KBM-7 (cell line): ENCODE measurements around the gene LRRC8C.

ENCODE experiments used
- DNase-seq: peaks from one replicate; pipeline ENCODE4 v3.0.0-alpha.2; 2015
- in situ Hi-C: fragments of 300-500 bp; cut with MboI; formaldehyde crosslinking; loops from 2 replicates; pipeline ENCODE4 v1.14.3; 2020; ENCODE audit warnings: low sequenced_read_pairs, low pct_unique_long_range_greater_than_20kb, mixed read lengths

The LRRC8C gene

GRCh38 chr1:89659322-89660081 lies 26.6 kb downstream of the LRRC8C start:
- no peak for DNase-seq
- in situ Hi-C loops, result no loop called here

DNA sequence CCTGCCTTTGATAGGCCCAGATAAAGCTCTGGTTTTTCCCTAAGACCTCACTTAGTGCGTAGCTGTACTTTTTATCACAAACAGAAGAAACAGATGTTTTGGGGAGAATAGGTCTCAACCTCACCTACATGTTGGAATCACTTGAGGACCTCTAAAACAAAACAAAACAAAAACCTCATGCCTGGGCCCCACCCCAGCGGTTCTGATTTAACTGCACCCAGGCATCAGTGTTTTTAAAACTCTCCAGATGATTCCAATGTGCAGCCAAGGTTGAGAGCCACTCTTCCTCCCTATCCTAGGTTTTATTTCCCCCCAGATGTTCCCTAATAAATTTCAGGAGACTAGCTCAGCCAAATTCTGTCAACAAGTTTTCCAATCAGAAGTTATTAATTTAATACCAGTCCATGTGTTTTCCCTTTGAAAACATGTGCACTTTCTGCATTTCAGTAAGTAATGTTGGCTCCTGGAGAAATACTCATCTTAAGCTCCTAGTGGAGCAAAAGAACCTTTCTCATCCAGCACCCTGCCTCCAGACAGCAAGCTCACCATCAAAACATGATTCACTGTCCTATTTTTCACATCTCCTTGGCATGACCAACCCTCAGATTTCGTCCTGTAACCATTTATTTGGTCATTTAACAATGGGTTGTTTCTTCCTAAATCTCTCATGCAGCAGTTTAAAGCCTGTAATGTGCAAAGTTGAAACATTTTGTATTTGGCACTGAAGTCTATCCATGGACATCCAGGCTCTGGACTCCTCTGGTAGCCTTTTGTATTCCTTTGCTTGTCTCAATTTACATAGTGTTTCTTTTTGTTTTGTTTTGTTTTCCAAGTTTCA lies 27.5 kb downstream of the LRRC8C start:
- in situ Hi-C loops, result no loop called here
- DNase-seq, result no peak

DNA sequence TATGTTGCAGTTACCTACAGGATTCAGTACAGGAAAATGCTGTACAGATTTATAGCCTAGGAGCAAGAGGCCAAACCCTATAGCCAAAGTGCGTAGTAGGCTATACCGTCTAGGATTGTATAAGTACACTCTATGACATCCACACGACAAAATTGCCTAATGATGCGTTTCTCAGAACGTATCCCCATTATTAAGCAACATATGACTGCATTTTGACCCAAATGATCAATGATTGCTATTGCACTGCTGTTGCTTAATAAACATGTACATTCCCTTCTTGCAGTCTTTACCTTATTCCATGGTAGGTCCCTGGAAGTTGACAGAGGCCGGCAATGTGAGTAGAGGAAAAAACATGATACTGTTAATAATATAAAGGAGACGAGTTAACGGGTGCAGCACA lies 33.0 kb downstream of the LRRC8C start:
- no peak for DNase-seq

DNA sequence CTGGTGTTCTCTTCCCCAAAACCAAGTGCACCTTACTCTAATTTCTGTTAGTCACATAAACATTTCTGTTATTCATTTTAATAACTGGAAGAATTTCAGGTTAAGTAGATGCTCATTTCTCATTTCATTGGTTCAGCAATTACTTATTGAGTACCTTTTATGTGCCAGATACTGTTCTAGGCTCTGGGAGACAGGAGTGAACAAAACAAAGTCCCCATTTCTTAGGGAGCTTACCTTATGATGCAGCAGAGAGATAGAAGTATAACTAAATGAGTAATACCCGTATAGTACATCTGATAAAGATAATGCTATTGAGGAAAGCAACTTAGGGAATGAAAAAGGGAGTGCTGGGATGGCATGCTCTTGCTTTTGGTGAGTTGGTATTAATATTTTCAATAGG lies 33.7 kb downstream of the LRRC8C start:
- in situ Hi-C loops, result no loop called here
- no peak for DNase-seq

More for the DNA sequence above, 33.0 kb downstream of the LRRC8C start:
- in situ Hi-C loops, result no loop called here

DNA sequence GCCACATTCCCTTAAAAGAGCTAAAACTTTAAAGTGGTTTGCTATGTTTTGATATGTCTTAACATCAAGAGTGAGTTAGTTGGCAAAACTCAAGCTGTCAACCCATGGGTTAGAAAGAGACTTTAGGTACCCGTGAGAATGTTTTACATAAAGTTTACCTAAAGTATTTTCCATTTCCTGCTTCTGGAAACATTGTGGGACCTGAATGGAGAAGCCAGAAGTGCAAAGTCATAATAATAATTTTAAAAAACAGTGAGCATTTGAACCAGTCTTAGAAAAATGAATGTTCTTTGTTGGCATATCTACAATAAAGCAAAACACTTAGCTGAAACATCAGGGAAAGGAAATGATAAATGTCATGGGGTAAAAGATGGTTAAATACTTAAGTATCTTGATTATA lies 34.8 kb downstream of the LRRC8C start:
- in situ Hi-C loops, result no loop called here
- no peak for DNase-seq

GRCh38 chr1:89668961-89669360 lies 36.0 kb downstream of the LRRC8C start:
- in situ Hi-C loops, result no loop called here
- DNase-seq, result no peak

- no peak for DNase-seq
- in situ Hi-C loops, result no loop called here
Measured at GRCh38 chr1:89669441-89669840, 36.5 kb downstream of the LRRC8C start.

- in situ Hi-C loops, result no loop called here
Measured at GRCh38 chr1:89670163-89670562, 37.2 kb downstream of the LRRC8C start.

DNA sequence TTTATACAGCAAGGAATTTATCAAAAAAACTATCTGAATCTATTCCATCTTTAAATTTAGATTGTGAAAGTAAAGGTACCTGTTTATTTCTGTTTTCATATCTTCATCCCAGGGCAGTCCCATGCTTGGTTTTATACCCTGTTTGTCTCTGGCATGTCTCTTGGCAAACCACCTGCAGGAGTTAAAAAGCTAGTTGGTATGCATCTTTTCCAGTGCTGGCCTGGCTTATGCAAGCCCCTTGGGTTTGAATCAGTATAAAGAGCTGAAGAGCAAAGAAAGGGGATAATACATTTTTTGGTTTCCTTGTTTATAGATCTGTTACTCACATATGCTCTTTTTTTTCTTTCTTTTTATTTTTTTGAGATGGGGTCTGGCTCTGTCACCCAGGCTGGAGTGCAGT lies 37.8 kb downstream of the LRRC8C start:
- in situ Hi-C loops, result no loop called here

More at GRCh38 chr1:89670163-89670562, 37.2 kb downstream of the LRRC8C start:
- DNase-seq, result no peak

GRCh38 chr1:89671775-89672488 lies 39.0 kb downstream of the LRRC8C start:
- in situ Hi-C loops, result no loop called here

More for the DNA sequence above, 37.8 kb downstream of the LRRC8C start:
- DNase-seq, result no peak

DNA sequence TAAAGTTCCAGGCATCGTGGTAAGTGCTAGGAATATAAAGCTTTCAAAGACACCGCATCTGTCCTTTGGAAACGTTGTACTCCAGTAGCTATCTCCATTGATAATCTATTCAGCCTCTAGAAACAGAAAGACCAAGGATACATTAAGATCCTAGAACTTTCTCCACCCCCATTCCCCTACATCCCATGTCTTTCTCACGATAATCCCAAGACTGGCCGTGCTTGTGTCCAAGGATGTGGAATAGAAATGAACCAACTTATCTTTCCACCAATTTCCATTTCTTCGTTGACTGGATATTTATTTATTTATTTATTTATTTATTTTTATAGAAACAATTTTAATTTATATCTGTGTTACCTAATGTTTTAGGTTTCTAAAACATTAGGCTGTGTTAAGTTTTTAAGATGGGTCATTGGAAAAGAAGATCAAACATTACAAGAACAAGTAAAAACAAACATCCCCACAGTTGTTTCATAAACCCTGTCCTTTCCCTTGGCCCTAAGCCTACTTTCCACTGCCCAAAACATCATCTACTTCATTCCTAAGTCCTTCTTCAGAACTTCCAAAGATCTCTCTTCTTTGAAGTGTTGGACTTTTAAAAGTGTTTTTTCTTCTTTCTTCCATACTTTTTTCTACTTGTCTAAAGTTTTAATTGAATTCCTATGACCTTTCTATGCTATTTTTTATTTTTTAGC lies 39.7 kb downstream of the LRRC8C start:
- no peak for DNase-seq
- in situ Hi-C loops, result no loop called here

More at GRCh38 chr1:89671775-89672488, 39.0 kb downstream of the LRRC8C start:
- DNase-seq, result no peak

DNA sequence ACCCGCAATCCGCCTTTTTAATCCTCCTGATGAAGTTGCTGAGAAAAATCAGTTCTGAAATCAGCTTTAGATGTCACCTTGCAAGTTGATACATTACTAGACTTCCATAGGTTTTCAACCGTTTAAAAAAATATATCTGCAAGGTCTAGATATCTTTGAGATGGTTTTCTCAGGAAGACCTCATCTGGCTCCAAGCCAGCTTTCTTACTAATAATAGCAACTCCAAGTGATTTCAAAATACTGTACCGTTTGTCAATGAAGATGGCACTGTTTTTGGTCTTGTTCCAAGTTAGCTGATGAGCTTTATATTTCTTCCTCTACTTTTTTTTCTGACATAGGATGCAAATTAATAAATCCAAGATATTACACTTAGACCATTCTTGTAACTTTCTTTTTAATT lies 40.3 kb downstream of the LRRC8C start:
- in situ Hi-C loops, result no loop called here

DNA sequence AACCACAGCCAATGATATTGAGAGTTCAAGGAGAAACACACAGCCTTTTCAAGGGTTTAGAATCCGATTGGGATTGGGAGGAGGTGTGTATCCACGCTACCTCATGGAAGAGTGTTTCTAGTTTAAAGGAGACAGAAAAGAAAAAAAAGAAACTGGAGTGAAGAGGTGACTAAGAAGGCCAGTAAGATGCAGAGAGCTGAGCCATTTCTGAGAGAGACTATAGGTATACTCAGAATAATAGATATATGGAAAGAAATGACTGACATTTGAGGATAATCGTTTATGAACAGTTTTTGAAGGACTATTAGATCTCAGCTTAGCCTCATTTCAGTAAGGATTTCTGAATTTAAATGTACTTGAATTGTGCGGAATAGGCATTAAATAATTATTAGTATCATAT lies 42.8 kb downstream of the LRRC8C start:
- in situ Hi-C loops, result no loop called here
- DNase-seq, result no peak

More for the DNA sequence above, 40.3 kb downstream of the LRRC8C start:
- no peak for DNase-seq

DNA sequence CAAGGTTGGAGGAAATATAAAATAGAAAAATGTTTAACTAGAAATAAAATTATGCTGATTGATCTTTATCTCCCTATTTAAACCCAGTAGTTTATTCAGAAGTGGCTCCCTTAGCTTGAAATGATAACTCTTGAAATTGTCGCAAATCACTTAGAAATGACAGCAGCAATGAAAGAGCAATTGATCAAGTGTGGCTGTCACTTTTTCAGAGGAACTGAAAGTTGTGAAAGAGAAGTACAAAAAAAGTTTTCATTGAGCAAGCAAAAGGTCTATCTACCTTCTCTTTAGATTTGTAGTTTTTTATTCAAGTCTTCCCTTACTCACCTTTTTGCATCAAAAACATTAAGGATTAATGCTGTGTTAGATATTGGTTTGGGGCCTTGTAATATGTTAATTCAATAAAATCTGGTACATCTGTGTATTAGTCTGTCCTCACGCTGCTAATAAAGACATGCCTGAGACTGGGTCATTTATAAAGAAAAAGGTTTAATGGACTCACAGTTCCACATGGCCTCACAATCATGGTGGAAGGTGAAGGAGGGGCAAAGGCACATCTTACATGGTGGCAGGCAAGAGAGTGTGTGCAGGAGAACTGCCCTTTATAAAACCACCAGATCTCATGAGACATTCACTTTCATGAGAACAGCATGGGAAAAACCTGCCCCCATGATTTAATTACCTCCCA lies 48.3 kb downstream of the LRRC8C start:
- in situ Hi-C loops, result no loop called here
- no peak for DNase-seq

GRCh38 chr1:89682611-89683010 lies 49.7 kb downstream of the LRRC8C start:
- DNase-seq, result no peak
- in situ Hi-C loops, result no loop called here

- in situ Hi-C loops, result no loop called here
- no peak for DNase-seq
Measured at GRCh38 chr1:89685461-89685860, 52.5 kb downstream of the LRRC8C start.

DNA sequence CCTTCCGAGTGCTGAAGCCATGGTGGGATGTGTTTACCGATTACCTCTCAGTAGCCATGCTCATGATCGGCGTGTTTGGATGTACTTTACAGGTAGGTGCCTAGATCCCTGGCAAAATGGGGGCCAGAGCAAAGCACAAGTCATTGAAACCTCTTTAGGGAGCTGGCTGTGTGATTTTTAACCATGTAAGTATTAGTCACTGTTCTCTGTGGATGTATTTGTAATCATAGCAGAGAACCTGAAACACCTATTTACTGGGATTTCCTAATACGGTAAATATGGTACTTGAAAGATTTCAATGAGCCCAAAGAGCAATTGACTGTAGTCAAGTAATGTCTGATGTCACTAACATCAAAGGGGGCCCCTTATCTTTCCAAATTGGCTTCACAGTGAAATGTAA lies 53.6 kb downstream of the LRRC8C start:
- DNase-seq, result no peak

DNA sequence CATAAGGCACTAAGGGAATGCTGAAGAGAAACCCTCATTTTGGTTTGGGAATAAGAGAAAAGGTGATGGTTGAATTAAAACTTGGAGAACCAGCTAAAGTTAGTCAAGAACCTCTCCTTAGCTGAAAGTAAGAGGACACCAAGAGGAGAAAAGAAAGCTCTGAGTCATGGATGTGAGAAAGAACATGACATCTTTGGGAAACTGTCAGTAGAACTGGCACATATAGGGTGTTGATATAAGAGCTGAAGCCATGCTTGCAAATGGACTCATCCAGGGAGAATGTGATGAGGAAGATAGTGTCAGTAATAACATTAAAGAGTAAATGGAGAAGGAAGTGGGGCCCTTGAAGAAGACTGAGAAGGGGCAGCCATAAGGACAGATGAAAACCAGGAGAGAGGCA lies 54.3 kb downstream of the LRRC8C start:
- no peak for DNase-seq
- in situ Hi-C loops, result no loop called here

More for the DNA sequence above, 53.6 kb downstream of the LRRC8C start:
- in situ Hi-C loops, result no loop called here

- in situ Hi-C loops, result no loop called here
- no peak for DNase-seq
Measured at GRCh38 chr1:89688607-89689006, 55.7 kb downstream of the LRRC8C start.
